ENCODE data around the gene SHOX.
"Not testable (repeated sequence)": the region's sequence is repeated elsewhere in the genome, so short reads cannot be mapped to it uniquely, and the experiment has no call there.

Gene SHOX

GRCh38 chrX:622802-623201 lies 7.8 kb upstream of the SHOX start:
- not testable (repeated sequence) for DNase-seq

DNA sequence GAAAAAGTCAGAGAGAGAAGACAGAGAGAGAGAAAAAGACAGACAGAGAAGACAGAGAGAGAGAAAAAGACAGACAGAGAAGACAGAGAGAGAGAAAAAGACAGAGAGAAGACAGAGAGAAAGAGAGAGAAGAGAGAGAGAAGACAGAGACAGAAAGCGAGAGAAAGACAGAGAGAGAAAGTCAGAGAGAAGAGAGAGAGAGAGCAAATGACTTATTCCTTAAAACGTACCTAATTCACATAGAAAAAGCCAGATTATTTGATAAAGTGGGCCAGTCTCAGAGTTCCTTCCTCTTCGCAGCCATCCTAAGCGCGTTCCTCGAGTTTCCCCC lies 7.4 kb upstream of the SHOX start:
- DNase-seq = no peak

GRCh38 chrX:623599-624315 lies 6.8 kb upstream of the SHOX start:
- DNase-seq = no peak

DNA sequence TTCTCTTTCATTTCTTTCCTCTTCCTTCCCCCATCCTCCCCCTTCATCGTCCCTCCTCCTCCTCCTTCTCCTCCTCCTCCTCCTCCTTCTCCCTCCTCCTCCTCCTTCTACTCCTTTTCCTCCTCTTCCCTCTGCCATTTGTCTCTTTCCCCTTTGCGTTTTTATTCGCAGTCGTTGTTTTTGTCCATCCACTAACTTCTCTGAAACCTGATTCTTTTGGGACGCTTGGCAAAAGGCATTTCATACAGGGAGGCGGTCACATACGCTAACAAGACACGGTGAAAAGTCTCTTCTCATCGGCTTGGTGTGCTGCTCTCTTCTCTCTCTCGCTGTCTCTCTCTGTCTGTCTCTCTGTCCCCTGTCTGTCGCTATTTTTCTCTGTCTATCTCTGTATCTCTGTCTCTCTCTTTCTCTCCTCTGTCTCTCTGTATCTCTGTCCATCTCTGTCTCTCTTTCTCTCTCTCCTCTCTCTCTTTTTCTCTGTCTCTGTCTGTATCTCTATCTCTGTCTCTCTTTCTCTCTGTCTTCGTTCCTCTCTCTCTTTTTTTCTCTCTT lies 5.4 kb upstream of the SHOX start:
- DNase-seq = no peak

DNA sequence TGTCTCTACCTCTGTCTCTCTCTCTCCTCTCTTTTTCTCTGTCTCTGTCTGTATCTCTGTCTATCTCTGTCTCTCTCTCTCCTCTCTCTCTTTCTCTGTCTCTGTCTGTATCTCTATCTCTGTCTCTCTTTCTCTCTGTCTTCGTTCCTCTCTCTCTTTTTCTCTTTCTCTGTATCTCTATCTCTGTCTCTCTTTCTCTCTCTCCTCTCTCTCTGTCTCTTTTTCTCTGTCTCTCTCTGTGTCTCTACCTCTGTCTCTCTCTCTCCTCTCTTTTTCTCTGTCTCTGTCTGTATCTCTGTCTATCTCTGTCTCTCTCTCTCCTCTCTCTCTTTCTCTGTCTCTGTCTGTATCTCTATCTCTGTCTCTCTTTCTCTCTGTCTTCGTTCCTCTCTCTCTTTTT lies 4.5 kb upstream of the SHOX start:
- DNase-seq = not testable (repeated sequence)

DNA sequence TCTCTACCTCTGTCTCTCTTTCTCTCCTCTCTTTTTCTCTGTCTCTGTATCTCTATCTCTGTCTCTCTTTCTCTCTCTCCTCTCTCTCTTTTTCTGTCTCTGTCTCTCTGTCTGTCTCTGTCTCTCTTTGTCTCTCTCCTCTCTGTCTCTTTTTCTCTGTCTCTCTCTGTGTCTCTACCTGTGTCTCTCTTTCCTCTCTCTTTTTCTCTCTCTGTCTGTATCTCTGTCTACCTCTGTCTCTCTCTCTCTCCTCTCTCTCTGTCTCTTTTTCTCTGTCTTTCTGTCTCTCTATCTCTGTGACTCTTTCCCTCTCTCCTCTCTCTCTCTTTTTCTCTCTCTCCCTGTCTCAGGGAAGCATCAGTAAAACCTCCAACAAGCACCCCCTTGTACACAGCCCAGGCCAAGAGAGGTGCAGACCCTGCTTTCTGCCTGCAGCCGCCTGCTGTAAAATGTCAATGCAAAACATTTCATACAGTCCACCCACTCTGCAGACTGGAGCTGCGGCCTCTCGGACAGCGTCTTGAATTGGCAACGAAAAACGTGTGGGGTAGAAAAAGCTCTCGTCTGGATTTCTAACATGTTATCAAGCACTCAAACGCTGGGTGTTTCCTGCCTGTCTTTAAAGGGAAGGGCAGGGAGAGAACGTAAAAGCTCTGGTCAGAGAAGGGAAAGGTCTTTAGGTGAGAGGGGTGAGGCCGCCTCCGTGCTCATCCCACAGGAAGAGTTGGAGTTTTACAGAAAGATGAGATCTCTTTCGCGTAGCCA lies 3.7 kb upstream of the SHOX start:
- no peak for DNase-seq

- DNase-seq = no peak
These were observed 3.0 kb upstream of the SHOX start for GRCh38 chrX:627510-627981.

GRCh38 chrX:627995-628394 lies 2.6 kb upstream of the SHOX start:
- DNase-seq = no peak

DNA sequence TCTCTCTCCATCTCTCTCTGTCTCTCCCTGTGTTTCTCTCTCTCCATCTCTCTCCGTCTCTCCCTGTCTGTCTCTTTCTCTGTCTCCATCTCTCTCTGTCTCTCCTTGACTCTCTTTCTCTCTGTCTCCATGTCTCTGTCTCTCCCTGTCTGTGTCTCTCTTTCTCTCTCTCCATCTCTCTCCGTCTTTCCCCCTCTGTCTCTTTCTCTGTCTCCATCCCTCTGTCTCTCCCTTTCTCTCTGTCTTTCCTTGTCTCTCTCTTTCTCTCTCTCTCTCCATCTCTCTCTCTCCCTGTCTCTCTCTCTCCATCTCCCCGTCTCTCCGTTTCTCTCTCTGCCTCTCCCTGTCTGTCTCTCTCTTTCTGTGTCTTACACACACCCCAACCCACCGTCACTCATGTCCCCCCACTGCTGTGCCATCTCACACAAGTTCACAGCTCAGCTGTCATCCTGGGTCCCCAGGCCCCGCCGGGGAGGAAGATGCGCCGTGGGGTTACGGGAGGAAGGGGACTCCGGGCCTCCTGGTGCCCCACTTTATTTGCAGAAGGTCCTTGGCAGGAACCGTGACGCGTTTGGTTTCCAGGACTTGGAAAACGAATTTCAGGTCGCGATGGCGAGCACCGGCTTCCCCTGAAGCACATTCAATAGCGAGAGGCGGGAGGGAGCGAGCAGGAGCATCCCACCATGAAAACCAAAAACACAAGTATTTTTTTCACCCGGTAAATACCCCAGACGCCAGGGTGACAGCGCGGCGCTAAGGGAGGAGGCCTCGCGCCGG lies 1.2 kb upstream of the SHOX start:
- DNase-seq = no peak

DNA sequence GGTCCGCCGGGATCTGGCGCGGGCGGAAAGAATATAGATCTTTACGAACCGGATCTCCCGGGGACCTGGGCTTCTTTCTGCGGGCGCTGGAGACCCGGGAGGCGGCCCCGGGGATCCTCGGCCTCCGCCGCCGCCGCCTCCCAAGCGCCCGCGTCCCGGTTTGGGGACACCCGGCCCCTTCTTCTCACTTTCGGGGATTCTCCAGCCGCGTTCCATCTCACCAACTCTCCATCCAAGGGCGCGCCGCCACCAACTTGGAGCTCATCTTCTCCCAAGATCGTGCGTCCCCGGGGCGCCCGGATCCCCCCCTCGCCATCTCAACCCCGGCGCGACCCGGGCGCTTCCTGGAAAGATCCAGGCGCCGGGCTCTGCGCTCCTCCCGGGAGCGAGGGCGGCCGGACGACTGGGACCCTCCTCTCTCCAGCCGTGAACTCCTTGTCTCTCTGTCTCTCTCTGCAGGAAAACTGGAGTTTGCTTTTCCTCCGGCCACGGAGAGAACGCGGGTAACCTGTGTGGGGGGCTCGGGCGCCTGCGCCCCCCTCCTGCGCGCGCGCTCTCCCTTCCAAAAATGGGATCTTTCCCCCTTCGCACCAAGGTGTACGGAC lies 482 bp upstream of the SHOX start:
- no peak for DNase-seq

DNA sequence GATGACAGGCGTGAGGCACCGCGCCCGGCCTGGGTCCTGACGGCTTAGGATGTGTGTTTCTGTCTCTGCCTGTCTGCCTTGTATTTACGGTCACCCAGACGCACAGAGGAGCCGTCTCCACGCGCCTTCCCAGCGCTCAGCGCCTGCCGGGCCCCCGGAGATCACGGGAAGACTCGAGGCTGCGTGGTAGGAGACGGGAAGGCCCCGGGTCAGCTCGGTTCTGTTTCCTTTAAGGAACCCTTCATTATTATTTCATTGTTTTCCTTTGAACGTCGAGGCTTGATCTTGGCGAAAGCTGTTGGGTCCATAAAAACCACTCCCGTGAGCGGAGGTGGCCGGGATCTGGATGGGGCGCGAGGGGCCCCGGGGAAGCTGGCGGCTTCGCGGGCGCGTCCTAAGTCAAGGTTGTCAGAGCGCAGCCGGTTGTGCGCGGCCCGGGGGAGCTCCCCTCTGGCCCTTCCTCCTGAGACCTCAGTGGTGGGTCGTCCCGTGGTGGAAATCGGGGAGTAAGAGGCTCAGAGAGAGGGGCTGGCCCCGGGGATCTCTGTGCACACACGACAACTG lies 1.3 kb downstream of the SHOX start:
- no peak for DNase-seq

DNA sequence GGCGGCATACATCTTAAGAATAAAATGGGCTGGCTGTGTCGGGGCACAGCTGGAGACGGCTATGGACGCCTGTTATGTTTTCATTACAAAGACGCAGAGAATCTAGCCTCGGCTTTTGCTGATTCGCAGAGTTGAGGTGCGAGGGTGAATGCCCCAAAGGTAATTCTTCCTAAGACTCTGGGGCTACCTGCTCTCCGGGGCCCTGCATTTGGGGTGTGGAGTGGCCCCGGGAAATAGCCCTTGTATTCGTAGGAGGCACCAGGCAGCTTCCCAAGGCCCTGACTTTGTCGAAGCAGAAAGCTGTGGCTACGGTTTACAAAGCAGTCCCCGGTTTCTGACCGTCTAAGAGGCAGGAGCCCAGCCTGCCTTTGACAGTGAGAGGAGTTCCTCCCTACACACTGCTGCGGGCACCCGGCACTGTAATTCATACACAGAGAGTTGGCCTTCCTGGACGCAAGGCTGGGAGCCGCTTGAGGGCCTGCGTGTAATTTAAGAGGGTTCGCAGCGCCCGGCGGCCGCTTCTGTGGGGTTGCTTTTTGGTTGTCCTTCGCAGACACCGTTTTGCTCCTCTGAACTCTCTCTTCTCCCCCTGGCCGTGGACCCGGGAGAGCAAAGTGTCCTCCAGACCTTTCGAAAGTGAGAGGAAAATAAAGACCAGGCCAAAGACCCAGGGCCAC lies 1.9 kb downstream of the SHOX start:
- DNase-seq = no peak

DNA sequence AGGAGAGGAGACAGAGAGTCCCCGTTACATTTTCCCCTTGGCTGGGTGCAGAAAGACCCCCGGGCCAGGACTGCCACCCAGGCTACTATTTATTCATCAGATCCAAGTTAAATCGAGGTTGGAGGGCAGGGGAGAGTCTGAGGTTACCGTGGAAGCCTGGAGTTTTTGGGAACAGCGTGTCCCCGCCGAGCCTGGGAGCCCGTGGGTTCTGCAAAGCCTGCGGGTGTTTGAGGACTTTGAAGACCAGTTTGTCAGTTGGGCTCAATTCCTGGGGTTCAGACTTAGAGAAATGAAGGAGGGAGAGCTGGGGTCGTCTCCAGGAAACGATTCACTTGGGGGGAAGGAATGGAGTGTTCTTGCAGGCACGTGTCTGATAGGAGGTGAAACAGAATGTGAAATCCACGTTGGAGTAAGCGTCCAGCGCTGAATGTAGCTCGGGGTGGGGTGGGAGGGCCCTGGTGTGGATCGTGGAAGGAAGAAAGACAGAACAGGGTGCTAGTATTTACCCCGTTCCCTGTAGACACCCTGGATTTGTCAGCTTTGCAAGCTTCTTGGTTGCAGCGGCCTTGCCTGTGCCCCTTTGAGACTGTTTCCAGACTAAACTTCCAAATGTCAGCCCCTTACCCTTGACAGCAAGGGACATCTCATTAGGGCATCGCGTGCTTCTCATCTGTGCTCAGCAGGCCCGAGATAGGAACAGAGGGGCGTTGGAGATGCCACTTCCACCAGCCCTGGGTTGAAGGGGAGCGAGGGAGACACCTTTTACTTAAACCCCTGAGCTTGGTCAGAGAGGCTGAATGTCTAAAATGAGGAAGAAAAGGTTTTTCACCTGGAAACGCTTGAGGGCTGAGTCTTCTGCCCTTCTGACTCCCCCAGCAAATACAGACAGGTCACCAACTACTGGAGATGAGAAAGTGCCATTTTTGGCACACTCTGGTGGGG lies 2.7 kb downstream of the SHOX start:
- no peak for DNase-seq

DNA sequence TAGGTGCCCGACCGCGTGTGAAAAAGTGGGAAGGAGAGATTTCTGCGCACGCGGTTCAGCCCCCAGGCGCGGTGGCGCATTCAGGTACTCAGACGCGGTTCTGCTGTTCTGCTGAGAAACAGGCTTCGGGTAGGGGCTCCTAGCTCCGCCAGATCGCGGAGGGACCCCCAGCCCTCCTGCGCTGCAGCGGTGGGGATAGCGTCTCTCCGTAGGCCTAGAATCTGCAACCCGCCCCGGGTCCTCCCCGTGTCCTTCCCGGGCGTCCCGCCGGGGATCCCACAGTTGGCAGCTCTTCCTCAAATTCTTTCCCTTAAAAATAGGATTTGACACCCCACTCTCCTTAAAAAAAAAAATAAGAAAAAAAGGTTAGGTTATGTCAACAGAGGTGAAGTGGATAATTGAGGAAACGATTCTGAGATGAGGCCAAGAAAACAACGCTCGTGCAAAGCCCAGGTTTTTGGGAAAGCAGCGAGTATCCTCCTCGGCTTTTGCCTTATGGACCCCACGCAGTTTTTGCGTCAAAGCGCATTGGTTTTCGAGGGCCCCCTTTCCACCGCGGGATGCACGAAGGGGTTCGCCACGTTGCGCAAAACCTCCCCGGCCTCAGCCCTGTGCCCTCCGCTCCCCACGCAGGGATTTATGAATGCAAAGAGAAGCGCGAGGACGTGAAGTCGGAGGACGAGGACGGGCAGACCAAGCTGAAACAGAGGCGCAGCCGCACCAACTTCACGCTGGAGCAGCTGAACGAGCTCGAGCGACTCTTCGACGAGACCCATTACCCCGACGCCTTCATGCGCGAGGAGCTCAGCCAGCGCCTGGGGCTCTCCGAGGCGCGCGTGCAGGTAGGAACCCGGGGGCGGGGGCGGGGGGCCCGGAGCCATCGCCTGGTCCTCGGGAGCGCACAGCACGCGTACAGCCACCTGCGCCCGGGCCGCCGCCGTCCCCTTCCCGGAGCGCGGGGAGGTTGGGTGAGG lies 3.7 kb downstream of the SHOX start:
- DNase-seq = no peak

GRCh38 chrX:635428-636090 lies 5.0 kb downstream of the SHOX start:
- DNase-seq = no peak

DNA sequence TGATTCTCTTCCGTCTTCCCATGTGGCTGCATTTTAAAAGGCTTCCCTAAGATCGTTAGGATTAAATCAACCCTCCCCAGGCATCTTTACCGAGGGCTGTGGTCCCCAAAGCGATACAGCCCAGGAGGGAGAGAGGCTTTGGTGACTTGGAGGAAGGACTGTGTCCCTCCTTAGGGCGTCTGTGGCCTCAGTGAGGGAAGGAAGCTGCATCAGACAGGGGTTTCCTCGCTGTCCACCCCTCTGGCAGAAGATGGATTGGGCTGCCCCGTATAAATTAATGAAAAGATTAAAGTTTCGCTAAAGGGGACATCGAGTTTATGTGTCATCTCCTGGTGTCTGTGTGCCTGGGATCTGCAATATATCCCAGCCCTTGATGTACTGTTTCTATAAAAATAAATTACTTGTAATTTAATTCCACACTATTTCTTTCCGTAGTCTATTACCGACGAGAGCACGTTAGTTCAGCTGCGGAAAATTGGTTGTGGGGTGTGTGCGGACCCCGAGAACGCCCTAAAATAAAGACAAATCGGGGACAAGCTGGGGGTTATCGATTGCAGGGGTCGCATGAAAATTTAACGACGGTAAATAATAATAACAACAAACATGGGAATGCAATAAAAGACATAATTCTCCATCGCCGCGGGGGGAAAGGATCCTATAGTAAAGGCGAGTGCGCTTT lies 6.5 kb downstream of the SHOX start:
- no peak for DNase-seq

- DNase-seq = no peak
These were observed 7.3 kb downstream of the SHOX start for GRCh38 chrX:637660-638481.
